Epidermal melanocyte (primary cell): ENCODE data around the gene CCDC134.
"Not testable (repeated sequence)": the region's sequence is repeated elsewhere in the genome, so short reads cannot be mapped to it uniquely, and the experiment has no call there.

Experiments used
- DNase-seq: peaks from one replicate; pipeline ENCODE4 v3.0.0; 2011; ENCODE audit warnings: low spot score; ENCODE audit not compliant: insufficient read length

The CCDC134 gene

GRCh38 chr22:41842996-41843970, 42.8 kb downstream of the CCDC134 start:
- no peak for DNase-seq

GRCh38 chr22:41844036-41844435, 43.6 kb downstream of the CCDC134 start:
- DNase-seq: no peak

GRCh38 chr22:41844513-41844912, 44.0 kb downstream of the CCDC134 start:
- DNase-seq: no peak

GRCh38 chr22:41845380-41846267, 45.1 kb downstream of the CCDC134 start:
- DNase-seq: no peak

GRCh38 chr22:41846268-41846987, 45.9 kb downstream of the CCDC134 start:
- no peak for DNase-seq

- DNase-seq: no peak
Measured at GRCh38 chr22:41847300-41847699, 46.8 kb downstream of the CCDC134 start.

- no peak for DNase-seq
Measured at GRCh38 chr22:41848468-41848867, 48.0 kb downstream of the CCDC134 start.

GRCh38 chr22:41856469-41856868, 56.0 kb downstream of the CCDC134 start:
- DNase-seq: no peak

- DNase-seq: no peak
Measured at GRCh38 chr22:41857155-41857859, 56.8 kb downstream of the CCDC134 start.

- no peak for DNase-seq
Measured at GRCh38 chr22:41857860-41858199, 57.4 kb downstream of the CCDC134 start.

- DNase-seq: no peak
Measured at GRCh38 chr22:41862160-41862529, 61.7 kb downstream of the CCDC134 start.

- DNase-seq: no peak
Measured at GRCh38 chr22:41862530-41863266, 62.2 kb downstream of the CCDC134 start.

GRCh38 chr22:41863472-41863871, 63.0 kb downstream of the CCDC134 start:
- DNase-seq: no peak

- no peak for DNase-seq
Measured at GRCh38 chr22:41868556-41868955, 68.1 kb downstream of the CCDC134 start.

GRCh38 chr22:41870081-41870480, 69.6 kb downstream of the CCDC134 start:
- DNase-seq: not testable (repeated sequence)

- no peak for DNase-seq
Measured at GRCh38 chr22:41870786-41871185, 70.3 kb downstream of the CCDC134 start.

- no peak for DNase-seq
Measured at GRCh38 chr22:41873391-41873790, 72.9 kb downstream of the CCDC134 start.

GRCh38 chr22:41874090-41874489, 73.6 kb downstream of the CCDC134 start:
- DNase-seq: no peak

- no peak for DNase-seq
Measured at GRCh38 chr22:41875531-41876270, 75.2 kb downstream of the CCDC134 start.
